ENCODE results near the gene PTPRK.
"Not testable (repeated sequence)": the region's sequence is repeated elsewhere in the genome, so short reads cannot be mapped to it uniquely, and the experiment has no call there.

PTPRK gene

GRCh38 chr6:128434752-128435151 lies 85.6 kb downstream of the PTPRK start:
- DNase-seq = not testable (repeated sequence)

- no peak for DNase-seq
Measured at GRCh38 chr6:128432394-128432793, 88.0 kb downstream of the PTPRK start.

- no peak for DNase-seq
Measured at GRCh38 chr6:128427139-128427538, 93.3 kb downstream of the PTPRK start.

DNA sequence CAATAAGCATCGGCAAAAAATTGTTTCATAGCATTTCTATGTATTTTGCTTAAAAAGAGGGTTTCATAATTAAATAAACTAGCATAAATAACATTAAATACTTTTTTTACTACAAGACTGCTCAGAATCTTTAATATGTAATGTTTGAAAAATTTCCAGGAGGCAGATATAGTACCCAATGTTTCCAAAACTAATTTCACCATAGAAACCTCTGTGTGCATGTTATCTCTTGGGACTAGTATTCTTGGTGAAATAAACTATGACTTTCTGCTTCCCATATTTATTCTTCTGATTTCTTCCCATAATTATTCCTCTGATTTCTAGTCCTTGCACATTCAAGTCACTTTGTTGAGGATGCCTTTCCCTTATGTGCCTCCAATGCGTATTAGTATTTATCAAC lies 94.5 kb downstream of the PTPRK start:
- no peak for DNase-seq

DNA sequence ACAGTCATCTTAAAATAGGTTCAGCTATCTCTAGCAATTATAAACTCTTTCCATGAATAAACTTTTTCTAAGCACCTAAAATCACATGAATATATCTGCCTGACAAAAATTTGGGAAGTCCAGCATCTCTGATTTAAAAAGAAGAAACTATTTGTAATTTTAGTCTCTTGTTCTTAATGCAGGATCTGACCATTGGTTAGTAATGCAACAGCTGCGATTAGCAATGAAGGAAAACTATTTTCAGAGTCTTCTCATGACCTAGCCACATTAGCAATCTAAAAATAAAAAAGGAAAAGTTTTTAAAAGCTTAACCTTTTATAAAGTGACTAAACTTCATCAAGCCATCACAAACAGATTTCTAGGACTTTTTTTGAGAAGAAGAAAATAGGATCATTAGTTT lies 97.5 kb downstream of the PTPRK start:
- no peak for DNase-seq

DNA sequence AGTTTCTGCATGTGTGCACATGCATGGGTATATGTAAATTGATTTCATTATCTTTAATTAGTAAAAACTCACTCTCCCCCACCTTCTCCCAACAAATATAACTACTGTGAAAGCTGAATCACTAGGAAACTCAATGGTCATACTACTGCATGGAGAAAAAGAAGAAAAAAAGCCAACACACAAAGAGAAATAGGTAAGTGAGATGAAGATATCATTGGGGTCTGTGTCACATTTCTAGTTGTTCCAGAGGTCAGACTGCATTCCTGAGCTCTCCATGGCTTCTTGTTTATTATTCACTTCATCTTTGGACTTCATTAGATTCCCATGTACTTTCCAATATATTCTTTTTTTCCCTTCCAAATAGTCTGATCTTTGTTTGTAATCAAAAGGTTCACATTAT lies 98.2 kb downstream of the PTPRK start:
- no peak for DNase-seq

- DNase-seq = no peak
Measured at GRCh38 chr6:128421788-128422187, 98.6 kb downstream of the PTPRK start.

DNA sequence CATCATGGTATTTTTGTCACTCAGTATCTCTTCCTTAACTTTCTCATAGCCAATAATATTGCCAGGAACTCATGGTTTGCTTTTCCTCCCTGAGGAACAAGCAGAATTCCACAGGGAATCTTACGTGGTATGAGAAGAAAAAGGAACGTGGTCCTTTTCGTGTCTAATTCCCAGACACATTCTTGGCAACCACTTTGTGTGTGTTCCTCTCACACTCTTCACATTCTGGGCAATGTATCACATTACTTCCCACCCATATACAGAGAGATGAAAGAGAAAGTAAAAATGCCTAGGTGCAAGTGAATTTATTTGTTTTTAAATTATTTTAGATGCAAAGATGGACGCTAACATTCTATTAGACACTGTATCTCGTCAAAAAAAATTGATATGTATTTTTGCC lies 102.7 kb downstream of the PTPRK start:
- no peak for DNase-seq

- DNase-seq = no peak
Measured at GRCh38 chr6:128415387-128415786, 105.0 kb downstream of the PTPRK start.

GRCh38 chr6:128414943-128415342 lies 105.5 kb downstream of the PTPRK start:
- no peak for DNase-seq

- DNase-seq = no peak
Measured at GRCh38 chr6:128413291-128413690, 107.1 kb downstream of the PTPRK start.

DNA sequence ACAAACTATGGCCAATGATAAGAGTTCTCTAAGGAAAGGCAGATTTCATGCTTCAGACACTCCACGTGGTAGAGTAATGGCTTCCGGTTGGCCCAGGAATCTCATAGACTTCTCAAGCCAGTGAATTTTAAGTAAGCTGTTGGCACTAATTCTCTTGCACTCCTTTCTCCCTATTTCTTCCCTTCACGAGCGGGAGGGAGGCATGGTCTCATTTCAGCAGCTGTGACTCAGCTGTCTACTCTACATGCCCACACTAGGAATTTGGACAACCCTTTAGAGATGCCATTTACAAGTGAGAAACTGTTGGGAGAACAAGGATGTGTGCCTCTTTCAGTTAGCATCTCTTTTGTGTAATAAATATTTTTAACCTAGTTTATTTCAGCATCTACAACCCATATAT lies 107.7 kb downstream of the PTPRK start:
- DNase-seq = no peak

GRCh38 chr6:128410584-128410983 lies 109.8 kb downstream of the PTPRK start:
- no peak for DNase-seq

DNA sequence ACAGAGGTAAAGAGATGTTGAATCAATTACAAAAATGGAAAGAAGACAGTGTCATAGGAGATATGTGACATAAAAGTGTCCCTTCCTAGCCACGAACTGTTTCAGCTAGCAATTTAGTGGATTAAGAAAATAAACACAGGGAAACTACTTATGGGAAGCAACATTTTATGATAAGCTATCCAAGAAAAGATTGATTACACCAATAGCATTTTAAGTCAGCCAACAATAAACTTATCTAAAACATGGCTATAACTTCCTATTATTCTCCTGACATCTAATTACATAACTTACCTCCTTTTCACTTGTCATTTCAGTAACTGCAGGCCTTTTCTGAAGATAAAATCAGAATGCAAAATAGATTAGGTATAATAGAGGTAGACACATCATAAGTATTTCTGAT lies 111.4 kb downstream of the PTPRK start:
- DNase-seq = no peak

- no peak for DNase-seq
Measured at GRCh38 chr6:128406453-128406852, 113.9 kb downstream of the PTPRK start.

DNA sequence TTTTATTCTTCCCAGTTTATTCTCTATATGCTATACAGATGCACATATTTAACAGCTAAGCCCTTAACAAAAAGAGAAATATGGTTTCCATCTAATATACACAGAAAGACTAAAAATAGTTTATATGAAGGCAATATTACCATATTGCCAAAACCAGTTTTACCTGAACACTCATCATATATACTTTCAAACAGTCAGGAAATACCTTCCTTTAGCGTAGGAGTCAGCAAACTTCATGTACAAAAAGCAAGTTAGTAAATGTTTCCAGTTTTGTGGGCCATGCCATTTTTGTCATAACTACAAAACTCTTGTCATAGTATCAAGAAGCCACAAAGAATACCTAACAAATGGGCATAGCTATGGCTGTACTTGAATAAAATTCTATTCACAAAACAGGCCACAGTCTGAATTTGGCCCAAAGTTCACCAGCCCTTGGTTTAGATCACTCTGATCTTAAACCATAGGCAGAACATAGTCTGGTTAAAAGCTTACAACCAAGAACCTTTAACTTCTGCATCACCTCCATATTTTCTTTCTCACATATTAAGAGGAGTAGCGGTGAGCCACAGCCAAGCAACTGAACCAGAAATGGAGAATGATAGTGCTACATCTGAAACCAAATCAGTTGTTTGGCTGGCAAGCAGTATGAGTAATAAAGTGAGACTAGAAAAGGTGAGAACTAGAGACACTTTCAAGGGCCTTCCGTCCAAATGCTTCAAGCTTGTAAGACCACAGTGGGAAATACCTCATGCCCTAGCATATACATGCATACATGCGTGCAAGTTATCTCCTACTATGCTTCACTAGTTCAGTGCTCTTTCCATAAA lies 116.6 kb downstream of the PTPRK start:
- DNase-seq = no peak

DNA sequence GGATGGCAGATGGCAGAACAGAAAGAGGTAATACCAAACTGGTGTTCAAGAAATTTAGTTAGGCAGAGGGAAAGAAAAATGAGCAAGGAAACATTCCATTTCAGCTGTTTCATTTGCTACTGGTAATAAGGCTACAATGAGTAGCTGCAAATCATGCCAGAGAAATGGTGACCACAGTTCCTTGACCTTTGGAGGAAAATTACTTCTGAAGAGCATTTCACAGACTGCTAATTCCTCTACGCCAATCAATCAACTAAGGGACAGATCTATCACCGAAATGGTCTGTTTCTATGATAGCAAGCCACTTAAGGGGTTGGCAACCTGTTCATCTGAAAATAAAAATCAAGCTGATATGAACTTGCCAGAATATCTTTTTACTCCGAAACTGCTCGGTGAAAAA lies 119.5 kb downstream of the PTPRK start:
- DNase-seq = no peak

DNA sequence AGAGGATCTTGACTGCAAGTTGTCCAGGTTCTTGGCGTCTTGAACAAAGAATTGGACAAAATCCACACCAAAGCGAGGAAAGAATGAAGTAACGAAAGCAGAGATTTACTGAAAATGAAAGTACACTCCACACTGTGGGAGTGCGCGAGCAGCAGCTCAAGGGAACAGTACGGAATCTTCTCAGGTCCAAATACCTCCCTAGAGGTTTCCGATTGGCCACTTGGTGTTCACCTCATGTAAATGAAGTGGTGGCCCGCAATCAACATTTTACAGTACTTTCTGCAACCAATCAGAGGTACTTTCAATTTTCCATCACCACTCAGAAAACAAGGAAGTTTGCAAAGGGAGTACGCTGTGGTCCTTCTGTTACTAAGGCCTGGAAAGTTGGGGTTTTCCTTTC lies 122.4 kb downstream of the PTPRK start:
- DNase-seq = peak; percentile 82

- no peak for DNase-seq
Measured at GRCh38 chr6:128395596-128395995, 124.8 kb downstream of the PTPRK start.

DNA sequence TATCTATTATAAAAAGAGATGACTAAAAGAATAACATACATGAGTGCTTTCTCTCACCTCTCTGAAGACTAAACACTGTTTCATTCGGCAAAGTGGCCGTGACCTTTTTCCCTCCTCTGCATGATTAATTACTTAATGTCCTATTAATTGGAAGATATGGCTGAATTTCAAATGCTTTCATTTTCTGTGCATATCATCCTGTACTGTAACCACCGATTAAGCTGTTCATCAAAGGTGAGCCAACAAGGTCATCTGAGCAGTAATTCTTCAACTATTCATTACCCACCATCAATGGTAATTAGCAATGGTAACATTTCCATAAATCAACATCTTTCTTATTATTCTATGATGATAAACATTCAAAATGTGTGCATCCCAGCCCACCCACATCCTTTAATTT lies 125.2 kb downstream of the PTPRK start:
- no peak for DNase-seq

DNA sequence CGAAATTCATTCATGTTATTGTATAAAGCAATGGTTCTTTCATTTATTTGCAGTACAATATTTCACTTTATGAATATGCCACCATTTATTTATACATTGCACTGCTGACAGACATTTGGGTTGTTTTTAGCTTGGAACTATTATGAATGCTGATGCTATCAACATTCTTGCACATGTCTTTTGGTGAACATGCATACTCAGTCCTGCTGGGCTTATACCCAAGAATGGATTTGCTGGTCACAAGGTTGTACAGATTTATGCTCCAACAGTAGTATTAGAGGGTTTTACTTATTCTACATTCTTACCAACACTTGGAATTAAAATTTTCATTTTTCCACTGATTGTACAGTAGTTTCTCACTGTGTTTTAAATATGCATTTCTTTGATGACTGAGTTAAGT lies 126.2 kb downstream of the PTPRK start:
- DNase-seq = no peak

DNA sequence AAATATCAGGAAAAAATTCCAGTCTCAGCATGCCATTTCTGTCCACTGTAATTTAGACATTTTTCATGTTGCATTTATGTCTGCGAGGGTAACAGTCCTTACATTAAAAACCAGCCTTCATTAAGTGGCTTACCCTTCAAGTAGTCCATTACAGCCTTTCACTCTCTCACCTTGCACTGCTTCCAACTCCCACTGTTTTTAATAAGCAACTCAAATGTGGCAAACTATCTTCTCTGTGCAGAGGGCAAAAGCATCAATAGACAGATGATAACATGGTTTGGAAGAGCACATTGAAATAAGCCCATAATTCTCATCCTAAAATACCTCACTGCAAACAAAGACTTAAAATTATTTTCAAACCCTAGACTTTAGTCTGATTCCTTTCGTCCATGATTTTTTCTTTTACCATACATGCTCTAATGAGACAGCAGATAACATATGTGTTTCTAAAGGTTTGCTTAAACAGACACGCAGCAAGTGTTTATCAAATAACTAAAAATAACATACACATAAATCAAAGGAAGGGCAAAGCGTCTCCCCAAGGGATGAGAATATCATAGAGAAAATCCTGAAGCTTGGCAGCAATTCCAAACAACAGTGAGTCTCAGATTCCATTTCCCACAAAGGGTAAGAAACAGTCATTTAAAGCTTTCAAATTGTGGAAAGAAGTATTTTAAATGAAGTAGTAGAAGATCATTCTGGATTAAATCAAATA lies 130.4 kb downstream of the PTPRK start:
- no peak for DNase-seq

DNA sequence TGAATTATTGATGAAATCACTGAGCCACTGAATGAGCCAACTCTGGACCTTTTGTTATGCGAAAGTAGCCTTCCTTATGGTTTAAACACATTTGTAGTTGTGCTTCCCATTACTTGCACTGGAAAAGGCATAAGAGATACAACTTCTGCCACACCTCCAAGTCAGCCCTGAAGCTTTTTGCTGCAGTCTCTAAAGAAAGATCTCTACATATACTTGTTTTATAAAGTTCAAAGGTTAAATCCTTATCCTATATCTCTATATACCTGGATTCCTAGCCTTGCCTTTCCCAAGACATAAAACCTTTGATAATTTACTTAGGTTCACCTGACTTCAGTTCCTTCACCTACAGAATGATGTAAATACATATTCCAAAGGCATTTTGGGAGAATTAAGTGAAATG lies 132.0 kb downstream of the PTPRK start:
- DNase-seq = no peak

GRCh38 chr6:128380891-128381290 lies 139.5 kb downstream of the PTPRK start:
- DNase-seq = no peak

GRCh38 chr6:128379577-128379976 lies 140.8 kb downstream of the PTPRK start:
- DNase-seq = no peak
